Measurements from ENCODE around the gene TIMP4. TPM values are rescaled to one million over a fixed set of nuclear protein-coding genes. Genes with fewer than 3 reads are reported as not detected.

The TIMP4 gene
- total RNA-seq, 1 donor from 2014 or later = 17.4 TPM

GRCh38 chr3:12125772-12126171, 32.9 kb downstream of the TIMP4 start:
- ATAC-seq (ENCODE audit: poor library complexity) (no peak), DNase-seq (no peak)
- intact Hi-C loops (cut with DNase I) = no loop called here

GRCh38 chr3:12121466-12121865, 37.2 kb downstream of the TIMP4 start:
- no peak for ATAC-seq (ENCODE audit: poor library complexity)
- intact Hi-C loops (cut with DNase I) = no loop called here
- DNase-seq = no peak

GRCh38 chr3:12120374-12121140, 38.2 kb downstream of the TIMP4 start:
- ATAC-seq (ENCODE audit: poor library complexity) = no peak
- intact Hi-C loops (cut with DNase I) = no loop called here

GRCh38 chr3:12117473-12117872, 41.2 kb downstream of the TIMP4 start:
- DNase-seq = no peak
- intact Hi-C loops (cut with DNase I) = no loop called here
- no peak for ATAC-seq (ENCODE audit: poor library complexity)

More at GRCh38 chr3:12120374-12121140, 38.2 kb downstream of the TIMP4 start:
- DNase-seq = no peak

- intact Hi-C loops (cut with DNase I) = no loop called here
- DNase-seq (no peak), ATAC-seq (ENCODE audit: poor library complexity) (no peak)
These were observed 41.8 kb downstream of the TIMP4 start for GRCh38 chr3:12116870-12117269.

GRCh38 chr3:12115849-12116248, 42.9 kb downstream of the TIMP4 start:
- no peak for DNase-seq
- ATAC-seq (ENCODE audit: poor library complexity) = no peak
- intact Hi-C loops (cut with DNase I) = no loop called here

- intact Hi-C loops (cut with DNase I) = no loop called here
- DNase-seq = no peak
- no peak for ATAC-seq (ENCODE audit: poor library complexity)
These were observed 43.6 kb downstream of the TIMP4 start for GRCh38 chr3:12115104-12115503.

- no peak for ATAC-seq (ENCODE audit: poor library complexity)
- DNase-seq = no peak
- intact Hi-C loops (cut with DNase I) = no loop called here
These were observed 44.5 kb downstream of the TIMP4 start for GRCh38 chr3:12114251-12114650.

- intact Hi-C loops (cut with DNase I) = no loop called here
- no peak for ATAC-seq (ENCODE audit: poor library complexity)
These were observed 51.5 kb downstream of the TIMP4 start for GRCh38 chr3:12107071-12107713.

More at GRCh38 chr3:12107071-12107713, 51.5 kb downstream of the TIMP4 start:
- DNase-seq = no peak

Other genes starting within 250 kb of the TIMP4 start
- 0.62 TPM for gene SYN2, start 154.5 kb downstream of the TIMP4 start, total RNA-seq
- gene PPARG, start 130.2 kb upstream of the TIMP4 start, total RNA-seq = 23.6 TPM